ENCODE results near the gene EVI5. TPM values are rescaled to one million over a fixed set of nuclear protein-coding genes. Genes with fewer than 3 reads are reported as not detected.
"Not testable (repeated sequence)": the region's sequence is repeated elsewhere in the genome, so short reads cannot be mapped to it uniquely, and the experiment has no call there.

Gene EVI5
- total RNA-seq, 1 experiment from 2014 or later, result 21.3 TPM

DNA sequence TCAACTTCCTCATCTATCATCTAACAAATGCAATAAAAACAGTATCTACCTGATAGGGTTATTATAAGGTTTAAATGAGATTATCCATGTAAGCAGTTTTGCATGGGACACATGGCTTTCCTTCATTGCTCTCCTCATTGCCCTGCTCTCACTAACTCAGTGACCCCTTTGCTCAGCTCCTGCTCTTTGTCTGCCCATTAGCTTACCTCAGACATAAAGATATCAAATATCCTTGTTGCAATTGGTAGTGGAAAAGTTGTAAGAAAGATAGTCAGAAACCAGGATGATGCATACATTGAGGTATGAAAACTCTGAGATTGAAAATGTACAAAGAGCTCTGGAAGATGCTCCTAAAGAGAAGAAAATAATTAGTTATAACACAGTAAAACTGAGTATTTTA lies 89.8 kb downstream of the EVI5 start:
- no peak for DNase-seq (ENCODE audit: low spot score)

DNA sequence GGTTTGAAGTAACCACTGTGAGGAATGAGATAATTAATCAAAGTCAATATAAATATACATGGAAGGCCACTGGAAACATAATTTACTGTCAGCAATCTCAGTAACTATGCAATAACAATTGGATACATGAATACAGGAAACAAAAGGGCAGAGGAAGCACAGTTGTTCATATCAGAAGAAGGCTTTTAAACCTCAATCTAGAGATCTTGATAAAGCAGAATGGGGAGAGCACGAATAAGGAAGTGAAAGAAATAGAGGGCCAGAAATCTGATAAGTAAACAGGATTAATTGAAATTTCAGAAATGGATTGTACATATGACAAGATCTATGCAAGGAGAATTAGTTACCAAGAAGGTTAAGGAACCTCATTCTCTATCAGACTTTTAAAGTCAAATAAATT lies 93.0 kb downstream of the EVI5 start:
- DNase-seq (ENCODE audit: low spot score), result no peak

- DNase-seq (ENCODE audit: low spot score), result no peak
Measured at GRCh38 chr1:92690212-92690906, 94.5 kb downstream of the EVI5 start.

- DNase-seq (ENCODE audit: low spot score), result no peak
Measured at GRCh38 chr1:92679980-92680379, 104.9 kb downstream of the EVI5 start.

DNA sequence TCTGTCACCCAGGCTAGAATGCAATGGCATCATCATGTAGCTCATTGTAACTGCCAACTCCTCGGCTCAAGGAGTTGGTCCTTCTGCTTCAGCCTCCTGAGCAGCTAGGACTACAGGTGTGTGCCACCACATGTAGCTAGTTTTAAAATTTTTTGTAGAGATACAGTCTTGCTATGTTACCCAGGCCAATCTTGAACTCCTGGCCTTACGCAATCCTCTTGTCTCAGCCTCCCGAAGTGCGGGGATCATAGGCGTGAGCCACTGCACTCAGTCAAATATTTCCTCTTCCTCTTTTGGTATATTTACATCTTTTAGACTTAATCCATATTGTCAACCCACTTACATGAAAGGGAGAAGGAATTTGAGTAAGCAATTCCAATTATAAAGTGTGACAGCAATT lies 121.1 kb downstream of the EVI5 start:
- no peak for DNase-seq (ENCODE audit: low spot score)

GRCh38 chr1:92662048-92662447 lies 122.9 kb downstream of the EVI5 start:
- no peak for DNase-seq (ENCODE audit: low spot score)

DNA sequence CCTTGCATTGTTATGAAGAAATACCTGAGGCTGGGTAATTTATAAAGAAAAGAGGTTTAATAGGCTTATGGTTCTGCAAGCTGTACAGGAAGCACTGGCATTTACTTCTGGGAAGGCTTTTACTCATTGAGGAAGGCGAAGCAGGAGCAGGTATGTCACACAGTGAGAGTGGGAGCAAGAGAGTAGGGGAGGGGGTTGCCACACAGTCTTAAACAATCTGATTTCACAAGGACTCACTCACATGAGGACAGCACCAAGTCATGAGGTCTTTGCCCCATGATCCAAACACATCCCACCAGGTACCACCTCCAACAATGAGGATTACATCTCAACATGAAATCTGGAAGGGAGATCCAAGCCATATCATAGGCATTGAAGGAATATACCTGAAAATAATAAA lies 127.2 kb downstream of the EVI5 start:
- no peak for DNase-seq (ENCODE audit: low spot score)

- DNase-seq (ENCODE audit: low spot score), result no peak
Measured at GRCh38 chr1:92655197-92655801, 129.6 kb downstream of the EVI5 start.

DNA sequence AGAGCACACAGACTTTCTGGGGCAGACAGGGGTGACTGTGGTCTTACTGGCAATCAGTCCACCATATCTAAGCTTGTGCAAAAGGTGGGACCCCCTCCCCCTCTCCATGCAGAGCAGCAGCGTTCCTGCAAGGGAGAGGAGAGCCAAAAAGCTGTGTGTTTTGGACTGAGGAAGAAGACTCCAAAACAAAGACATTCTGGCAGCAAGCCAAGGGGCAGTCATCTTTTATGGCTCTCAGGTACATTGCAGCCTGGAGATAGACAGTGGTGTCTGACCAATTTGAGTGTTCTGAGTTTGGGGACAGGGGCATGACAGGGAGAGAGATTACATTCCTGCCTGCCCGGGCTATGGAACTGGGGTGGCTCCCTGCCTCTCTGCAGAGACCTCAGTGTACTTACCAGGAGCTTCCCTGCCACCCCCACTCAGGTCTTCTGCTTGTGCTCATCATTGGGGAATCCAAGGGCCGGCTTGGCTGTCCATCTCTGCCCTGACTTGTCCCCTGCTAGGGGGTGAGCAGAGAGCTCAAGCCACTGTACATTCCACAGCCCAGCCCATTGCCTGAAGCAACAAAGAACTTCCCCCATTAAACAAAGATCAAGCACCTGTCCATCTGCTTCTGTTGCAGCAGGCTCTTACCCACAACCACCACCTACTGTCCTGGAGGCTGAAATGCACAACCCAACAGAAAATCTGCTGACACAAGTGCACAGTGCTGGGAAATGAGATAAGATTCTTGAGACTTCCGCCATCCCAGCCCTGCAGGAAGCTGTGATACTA lies 131.1 kb downstream of the EVI5 start:
- no peak for DNase-seq (ENCODE audit: low spot score)

DNA sequence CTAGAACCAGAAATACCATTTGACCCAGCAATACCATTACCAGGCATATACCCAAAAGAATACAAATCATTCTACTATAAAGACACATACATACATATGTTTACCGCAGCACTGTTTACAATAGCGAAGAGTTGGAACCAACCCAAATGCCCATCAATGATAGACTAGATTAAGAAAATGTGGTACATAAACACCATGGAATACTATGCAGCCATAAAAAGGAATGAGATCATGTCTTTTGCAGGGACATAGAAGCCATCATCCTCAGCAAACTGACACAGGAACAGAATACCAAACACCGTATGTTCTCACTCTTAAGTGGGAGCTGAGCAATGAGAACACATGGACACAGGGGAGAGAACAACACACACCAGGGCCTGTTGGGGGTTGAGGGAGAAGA lies 144.2 kb downstream of the EVI5 start:
- not testable (repeated sequence) for DNase-seq (ENCODE audit: low spot score)

DNA sequence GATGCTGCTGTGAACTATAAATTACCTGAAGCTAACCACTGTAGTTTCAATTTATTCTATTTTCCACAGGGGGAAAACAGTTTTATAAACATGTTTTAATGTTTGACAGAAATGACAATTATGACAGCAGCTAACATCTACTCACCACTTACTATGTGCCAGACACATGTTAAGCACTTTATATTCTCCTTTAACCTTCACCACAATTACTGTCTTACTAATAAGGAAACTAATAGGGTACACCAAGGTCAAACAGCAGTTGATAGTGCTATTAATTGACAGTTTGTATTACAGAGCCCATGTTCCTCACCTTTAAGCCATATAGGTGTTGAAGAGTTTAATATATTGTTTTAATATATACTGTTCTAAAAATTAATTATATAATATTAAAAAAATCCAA lies 146.4 kb downstream of the EVI5 start:
- no peak for DNase-seq (ENCODE audit: low spot score)

- DNase-seq (ENCODE audit: low spot score), result not testable (repeated sequence)
Measured at GRCh38 chr1:92635203-92635602, 149.7 kb downstream of the EVI5 start.

DNA sequence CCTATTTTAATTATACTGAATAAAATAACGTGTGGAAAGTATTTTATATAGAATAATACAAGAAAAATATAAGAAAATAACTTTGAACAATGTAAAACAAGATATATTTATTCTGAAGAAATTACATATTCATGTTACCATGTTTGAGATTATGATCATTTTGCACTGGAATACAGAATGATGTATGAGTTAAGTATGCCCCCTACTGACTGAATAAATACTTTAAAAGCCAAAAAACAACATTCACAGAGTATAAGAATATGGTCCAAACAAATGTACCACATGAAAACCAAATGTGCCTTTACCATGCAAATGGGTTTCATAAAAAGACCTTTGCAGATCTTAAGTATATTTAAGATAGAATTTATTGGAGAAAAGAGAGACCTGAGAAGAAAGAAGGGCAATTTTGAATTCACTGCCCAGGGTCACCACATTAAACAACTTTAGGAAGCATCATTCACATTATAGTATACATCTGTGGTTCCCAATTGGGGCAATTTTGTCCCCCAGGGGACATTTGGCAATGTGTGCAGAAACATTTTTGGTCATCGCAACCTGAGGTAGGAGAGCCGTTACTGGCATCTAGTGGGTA lies 161.6 kb downstream of the EVI5 start:
- DNase-seq (ENCODE audit: low spot score), result no peak

GRCh38 chr1:92619466-92620189 lies 165.3 kb downstream of the EVI5 start:
- no peak for DNase-seq (ENCODE audit: low spot score)

DNA sequence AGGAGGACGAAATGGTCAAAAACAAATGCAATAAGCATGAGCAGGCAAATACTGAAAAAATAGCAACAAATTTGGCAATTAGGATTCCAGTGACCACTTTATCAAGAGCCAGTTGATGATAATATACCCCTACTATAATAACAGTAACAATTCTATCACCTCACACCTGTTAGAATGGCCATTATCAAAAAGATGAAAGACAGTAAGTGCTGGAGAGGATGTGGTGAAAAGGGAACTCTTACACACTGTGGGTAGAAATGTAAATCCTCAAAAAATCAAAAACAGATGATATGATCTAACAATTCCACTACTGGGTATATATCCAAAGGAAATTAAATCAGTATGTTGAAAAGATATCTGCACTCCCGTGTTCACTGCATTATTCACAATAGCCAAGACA lies 183.9 kb downstream of the EVI5 start:
- DNase-seq (ENCODE audit: low spot score), result no peak

GRCh38 chr1:92599184-92599583 lies 185.7 kb downstream of the EVI5 start:
- no peak for DNase-seq (ENCODE audit: low spot score)

GRCh38 chr1:92589361-92589760 lies 195.5 kb downstream of the EVI5 start:
- DNase-seq (ENCODE audit: low spot score), result not testable (repeated sequence)

- DNase-seq (ENCODE audit: low spot score), result no peak
Measured at GRCh38 chr1:92587445-92587844, 197.5 kb downstream of the EVI5 start.

GRCh38 chr1:92585831-92586230 lies 199.1 kb downstream of the EVI5 start:
- DNase-seq (ENCODE audit: low spot score), result no peak

- DNase-seq (ENCODE audit: low spot score), result not testable (repeated sequence)
Measured at GRCh38 chr1:92584810-92585209, 200.1 kb downstream of the EVI5 start.

DNA sequence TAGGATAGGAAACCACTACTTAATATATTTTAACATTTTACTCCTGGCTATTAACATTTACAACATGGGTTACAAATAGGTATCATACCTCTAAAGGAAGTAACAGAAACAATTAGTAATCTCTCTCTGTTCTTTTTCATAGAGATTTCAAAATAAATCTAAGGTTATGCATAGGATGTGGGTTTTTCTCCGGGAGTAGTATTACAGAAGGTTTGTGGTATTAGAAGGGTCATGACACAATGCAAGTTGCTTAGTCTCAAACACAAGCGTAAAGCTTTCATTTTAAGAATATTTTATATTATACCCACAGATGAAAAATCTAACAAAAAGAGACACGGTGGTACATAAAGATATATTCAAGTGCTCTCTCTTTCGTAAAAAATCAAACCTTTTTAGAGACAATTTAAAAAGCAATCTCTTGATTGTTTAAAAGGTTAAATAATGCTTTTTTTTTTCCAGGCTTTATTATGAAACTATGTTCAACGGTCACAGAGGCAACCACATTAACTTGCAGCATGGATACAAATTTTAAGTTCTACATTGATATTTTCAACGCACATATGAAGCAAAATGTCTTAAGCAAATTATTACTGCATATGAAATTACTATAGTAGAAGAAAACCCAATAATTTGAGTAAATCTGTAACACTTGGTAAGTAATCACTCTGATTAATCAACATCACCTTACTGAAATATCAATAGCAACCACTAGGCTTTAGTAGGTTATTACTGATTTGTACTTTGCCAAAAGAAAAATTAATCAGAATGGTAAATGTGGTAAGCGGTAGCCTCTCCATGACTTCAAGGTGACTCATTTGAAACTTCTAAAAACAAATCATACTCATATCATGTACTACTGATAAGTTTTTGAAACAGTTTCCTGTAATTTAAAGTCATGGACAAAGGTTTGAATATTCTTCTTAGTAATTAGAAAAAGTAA lies 200.8 kb downstream of the EVI5 start:
- DNase-seq (ENCODE audit: low spot score), result peak; percentile 36
